HG03469 (cell line): ENCODE measurements around the gene ACLY.
A peak's percentile ranks its signal among the peaks of the same experiment; 100 is the strongest.
"Not testable (repeated sequence)": the region's sequence is repeated elsewhere in the genome, so short reads cannot be mapped to it uniquely, and the experiment has no call there.

Experiments used
- ATAC-seq: cut with Tn5 transposase; IDR thresholded peaks from one replicate; pipeline ENCODE4 v1.9.1; 2021; ENCODE audit warnings: mild to moderate bottlenecking, moderate library complexity, moderate number of reproducible peaks; ENCODE audit not compliant: unreplicated experiment

Gene ACLY

DNA sequence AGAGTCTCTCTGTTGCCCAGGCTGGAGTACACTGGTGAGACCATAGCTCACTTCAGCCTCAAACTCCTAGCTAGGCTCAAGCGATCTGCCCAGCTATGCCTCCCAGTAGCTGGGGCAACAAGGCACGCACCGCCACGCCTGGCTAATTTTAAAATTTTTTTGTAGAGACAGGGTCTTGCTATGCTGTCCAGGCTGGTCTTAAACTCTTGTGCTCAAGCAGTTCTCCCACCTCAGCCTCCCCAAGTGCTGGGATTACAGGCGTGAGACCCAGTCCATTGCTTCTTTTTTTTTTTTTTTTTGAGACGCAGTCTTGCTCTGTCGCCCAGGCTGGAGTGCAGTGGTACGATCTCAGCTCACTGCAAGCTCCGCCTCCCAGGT lies 44.5 kb downstream of the ACLY start:
- not testable (repeated sequence) for ATAC-seq

DNA sequence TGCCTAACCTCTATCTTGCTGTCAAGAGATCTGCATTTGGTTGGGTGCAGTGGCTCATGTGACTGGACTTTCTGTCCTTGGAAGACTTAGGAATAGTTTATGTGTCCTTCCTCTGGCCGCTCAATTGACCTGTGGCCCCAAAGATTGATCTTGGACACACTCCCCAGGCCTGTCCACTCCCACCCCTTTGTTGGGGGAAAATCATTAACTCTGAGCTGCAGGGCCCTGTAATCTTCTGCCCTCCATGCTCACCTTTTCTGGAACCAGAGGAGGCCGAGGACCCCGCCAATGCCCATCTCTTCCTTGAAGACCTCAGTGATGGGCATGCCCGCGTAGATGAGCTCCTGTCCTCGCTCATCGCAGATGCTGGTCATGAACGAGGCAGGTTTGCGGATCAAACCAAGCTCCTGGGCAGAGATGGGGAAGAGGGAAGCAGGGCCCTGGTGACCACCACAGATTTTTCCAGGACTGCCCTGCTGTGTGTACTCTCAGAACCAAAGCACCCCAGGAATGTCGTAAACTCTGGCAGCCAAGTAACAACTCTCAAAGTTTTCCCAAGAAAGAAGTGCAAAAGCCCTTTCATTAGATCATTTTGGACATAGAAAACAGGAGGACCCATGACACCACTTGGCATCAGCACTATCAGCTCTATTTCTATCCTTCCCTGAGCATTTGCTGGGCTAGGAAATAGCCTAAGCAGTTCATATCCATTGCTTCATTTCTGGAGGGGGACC lies 45.0 kb downstream of the ACLY start:
- no peak for ATAC-seq

DNA sequence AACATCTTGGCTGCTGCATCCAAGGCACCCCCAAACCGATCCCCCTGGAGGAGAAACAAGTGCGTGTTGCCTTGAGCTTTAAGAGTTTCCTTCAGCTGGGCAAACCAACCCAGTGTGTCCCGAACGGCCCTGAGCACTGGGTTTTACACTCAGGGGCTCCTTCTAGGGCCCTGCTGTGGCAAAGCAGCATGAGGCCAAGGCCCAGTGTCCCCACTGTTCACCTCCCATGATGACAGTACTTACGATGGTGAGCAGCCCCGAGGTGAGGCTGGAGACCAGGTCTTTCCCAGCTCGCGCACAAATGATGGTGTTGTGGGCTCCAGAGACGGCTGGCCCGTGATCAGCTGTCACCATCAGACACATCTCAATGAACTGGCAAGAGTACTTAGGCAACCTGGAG lies 47.0 kb downstream of the ACLY start:
- ATAC-seq: no peak

DNA sequence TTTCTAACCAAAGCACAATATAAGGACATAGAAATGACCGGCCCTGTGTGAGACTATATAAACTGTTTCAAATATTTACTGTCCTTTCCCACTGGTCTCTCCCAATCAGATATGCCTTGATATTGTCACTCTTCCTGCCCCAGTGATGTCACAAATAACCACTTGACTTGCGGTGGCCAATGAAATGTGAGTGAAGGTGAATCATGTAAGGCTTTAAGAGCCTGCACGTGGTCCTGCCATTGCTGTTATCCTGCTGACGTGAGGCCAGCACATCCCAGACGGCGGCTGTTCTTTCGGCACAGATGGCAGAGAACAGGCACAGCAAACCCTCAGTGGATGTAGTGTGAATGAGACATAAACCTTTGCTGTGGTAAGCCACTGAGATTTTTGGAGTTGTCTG lies 48.1 kb downstream of the ACLY start:
- no peak for ATAC-seq

DNA sequence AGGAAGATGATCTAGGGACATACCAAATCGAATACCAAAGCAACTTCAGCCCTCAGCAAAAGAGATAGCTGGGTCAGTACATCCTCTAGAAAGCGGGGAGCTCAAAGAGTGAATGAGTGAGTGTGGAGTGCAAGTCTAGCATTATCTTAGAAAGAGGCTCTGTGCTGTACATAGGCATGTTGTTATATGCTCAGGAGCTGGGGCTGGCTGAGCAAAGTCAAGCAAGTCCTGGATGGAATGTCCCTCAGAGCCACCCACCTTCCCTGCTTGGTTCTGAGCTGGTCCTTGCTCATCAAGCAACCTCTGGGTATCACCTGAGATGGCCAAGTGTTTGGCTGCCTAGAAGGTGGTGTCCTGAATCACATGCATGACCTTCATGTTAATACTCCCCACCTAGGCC lies 48.7 kb downstream of the ACLY start:
- ATAC-seq: no peak

DNA sequence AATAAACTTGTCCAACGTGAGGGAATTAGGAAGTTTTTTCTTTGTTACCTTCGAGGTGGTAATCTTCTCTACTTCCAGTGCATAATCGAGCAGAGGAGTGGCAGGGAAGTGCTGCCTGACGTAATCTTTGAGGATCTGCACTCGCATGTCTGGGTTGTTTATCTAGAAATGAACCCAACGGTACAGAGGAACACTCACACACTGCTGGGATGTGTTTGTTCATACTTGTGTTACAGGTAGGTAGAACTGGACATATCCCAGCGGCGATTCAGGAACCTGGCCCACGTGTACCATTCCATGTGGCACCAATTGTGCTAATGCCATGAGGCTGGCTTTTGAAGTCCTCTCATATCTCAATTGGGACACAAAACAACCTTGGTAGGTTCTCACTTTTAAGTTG lies 49.3 kb downstream of the ACLY start:
- ATAC-seq: no peak

DNA sequence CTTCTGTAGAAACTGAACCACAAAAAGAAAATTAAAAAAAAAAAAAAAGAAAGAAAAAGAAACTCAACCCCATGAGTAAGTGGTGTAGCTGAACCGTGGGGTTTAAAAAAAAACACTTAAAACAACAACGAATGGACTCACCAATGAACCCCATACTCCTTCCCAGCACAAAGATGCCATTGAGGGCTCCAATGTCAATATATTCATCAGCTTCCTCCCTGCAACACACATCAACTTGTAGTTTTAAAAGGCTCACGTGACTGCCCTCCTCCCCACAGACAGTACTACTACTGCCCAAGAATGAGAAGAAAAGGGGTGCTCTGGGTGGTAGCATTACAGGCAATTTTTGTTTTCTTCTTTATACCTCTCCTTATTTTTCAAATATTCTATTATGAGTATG lies 50.2 kb downstream of the ACLY start:
- ATAC-seq: no peak

DNA sequence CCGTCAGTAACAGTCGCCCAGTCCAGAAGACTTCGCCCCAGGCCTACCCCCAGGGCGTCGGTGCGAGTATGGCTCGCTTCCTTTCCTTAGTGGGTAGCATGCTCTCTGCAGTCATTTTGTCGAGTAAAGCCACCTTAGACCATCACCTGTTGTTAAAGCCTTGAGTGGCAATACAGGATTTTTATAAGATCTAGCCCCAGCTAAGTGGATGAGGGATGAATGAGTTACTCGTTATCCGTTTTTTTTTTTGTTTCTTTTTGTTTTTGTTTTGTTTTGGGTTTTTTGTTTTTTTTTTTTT lies 53.2 kb downstream of the ACLY start:
- no peak for ATAC-seq

DNA sequence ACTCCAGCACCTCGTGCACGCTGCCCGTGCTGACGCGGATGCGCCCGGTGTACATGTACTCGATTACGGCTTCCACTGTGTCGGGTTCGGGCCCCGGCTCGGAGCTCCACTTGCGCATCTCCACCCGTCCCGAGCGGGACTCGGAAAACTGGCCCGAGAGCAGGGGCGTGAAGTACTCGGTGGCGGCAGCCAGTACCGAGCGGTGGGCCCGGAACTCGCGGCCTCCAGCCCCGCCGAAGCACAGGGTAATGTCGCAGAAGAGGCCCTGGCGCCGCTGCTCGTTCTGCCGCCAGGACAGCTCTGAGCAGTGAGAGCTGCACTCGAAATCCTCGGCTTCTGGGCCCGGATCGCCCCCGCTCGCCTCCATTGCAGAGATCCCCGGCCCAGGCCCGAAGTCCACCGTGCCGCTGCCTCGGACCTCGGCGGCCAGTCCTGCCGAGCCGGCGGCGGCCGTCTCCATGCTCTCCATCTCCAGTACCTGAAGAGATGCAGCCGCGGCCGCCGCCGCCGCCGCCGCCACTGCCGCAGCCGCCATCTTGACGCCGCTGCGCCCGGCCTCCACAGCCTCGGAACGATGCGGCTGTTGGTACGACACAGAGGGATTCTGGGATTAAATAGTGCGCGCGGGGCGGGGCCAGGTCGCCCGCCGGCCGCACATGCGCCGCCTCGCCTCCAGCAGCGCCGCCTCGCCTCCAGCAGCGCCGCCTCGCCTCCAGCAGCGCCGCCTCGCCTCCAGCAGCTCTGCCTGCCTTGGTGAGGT lies 53.7 kb downstream of the ACLY start, which contains the start of gene KLHL11:
Gene KLHL11 (minus strand): TSS at position 588 of the 760 bp plus-strand sequence. CDS start 53 bp downstream, at position 535.
- ATAC-seq: peak; percentile 66

DNA sequence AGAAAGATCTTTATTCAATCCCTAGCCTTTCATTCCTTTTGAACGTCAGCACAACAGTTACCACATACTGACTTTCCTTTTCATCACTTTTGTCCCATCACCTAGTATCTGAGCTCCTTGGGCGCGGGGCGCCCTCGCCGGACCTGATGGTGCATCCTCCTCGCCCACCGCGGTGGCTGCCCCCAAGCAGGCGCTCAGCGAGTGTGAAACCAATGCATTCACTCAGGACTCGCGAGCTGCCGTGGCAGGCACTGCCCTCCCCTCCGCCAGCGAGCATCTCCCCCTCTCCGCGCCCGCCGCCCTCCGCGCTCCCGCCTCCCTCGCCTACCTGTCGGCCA lies 54.3 kb downstream of the ACLY start:
- ATAC-seq: peak; percentile 19

DNA sequence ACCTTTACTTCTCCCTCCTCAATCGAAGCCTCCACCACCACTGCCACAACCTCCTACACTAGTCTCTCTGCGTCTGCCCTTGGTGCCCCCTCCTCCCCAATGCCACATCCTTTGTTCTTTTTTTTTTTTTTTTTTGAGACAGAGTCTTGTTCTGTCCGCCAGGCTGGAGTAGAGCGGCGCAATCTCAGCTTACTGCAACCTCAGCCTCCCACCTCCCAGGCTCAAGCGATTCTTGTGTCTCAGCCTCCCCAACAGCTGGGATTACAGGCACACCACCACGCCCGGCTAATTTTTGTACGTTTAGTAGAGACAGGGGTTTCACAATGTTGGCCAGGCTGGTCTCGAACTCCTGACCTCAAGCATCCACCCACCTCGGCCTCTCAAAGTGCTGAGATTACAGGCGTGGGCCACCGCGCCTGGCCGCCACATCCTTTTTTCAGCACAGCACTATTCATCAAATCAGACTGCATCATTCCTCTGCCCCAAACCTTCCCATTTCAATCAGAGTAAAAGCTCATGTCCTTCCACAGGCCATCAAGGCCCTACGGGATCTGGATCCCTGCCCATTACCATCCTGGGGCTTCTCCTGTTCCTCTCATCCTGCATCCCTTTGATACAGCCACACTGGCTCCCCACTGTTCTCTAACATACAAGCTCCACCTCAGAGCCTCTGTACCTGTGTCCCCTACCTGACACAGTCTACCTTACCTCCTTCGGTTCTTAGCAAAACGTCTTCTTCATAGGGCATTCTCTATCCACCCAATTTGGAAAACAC lies 55.5 kb downstream of the ACLY start:
- no peak for ATAC-seq

DNA sequence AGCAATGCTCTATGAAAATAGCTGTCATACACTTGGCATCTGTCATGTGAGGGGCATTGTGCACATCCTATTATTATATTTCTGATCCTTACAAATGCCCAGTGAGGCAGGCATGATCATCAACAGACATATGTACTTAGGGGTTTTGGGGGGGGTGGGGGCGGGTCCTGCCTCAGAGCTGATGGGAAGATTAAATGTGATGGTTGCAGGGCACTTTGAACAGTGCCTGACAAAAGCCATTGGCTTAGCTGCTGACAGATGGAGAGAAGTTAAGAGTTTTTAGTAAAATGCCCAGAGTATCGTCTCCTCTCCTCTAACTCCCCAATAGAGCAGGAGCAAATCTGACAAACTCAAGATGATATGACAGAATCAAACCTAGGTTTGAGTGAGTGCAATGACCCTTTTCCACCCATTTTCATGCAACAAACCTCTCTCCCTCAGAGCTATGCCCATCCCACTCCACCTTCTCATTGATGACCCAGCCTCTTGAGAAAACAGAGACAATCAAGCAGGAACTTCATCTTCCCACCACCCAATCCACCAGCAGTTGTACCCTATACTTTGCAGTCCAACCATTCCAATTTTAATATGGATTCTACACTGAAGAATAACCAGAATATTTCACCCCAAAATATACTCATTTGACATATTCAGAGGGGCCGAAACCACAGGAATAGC lies 58.4 kb downstream of the ACLY start:
- ATAC-seq: no peak

DNA sequence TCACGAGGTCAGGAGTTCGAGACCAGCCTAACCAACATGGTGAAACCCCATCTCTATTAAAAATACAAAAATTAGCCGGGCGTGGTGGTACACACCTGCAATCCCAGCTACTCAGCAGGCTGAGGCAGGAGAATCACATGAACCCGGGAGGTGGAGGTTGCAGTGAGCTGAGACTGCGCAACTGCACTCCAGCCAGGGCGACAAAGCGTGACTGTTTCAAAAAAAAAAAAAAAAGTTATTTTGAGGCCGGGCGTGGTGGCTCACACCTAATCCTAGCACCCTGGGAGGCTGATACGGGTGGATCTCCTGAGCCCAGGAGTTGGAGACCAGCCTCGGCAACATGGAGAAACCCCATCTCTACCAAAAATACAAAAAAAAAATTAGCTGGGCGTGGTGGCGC lies 67.4 kb downstream of the ACLY start:
- not testable (repeated sequence) for ATAC-seq

DNA sequence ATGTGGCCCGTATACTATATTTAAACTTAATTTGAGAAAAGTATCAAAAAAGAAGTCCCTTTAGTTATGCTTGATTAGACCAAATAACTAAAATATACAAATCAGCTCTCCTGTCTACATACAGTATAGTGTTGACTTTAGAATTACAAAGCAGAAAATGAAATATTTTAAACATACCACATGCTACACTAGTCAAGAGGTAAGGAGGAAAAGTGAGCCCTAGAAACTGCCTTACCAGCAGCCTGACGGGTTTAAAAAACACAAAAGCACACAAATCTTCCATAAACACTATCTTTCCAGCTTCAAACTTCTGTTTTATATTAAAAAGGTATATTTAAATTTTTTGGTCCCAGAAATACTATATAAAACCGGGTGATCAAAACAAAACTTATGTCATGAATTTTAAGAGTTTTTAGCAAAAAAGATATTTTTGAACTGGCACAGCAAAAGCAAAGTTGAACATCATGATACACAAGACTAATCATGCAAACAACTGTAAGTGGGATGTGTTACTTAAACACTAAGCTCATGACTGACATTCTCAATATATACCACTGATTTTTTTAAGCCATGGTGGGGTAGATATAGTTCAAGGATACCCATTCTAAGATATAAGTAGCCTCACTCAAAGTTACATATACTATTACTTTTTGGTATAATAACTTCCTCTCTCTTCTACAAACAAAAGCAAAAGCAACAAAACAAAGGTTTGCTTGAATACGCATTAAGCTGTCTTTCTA lies 69.3 kb downstream of the ACLY start:
- no peak for ATAC-seq

DNA sequence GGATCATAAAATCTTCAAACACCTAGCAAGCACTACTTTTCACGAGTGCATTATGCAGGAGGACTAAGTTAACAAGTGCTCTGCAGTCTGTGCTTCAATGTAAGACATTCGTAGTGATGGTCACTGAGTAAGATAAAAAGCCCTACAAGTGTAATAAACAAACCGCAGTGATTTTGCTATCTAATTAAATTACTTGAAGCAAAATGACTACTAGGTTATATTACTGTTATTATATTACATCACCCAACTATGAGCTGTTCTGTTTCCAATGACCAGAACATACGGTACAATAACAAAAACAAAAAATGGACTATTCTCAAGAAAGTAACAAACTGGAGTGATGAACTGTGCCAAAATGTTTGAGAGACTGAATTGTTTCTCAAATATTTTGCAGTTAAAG lies 70.0 kb downstream of the ACLY start:
- ATAC-seq: no peak

DNA sequence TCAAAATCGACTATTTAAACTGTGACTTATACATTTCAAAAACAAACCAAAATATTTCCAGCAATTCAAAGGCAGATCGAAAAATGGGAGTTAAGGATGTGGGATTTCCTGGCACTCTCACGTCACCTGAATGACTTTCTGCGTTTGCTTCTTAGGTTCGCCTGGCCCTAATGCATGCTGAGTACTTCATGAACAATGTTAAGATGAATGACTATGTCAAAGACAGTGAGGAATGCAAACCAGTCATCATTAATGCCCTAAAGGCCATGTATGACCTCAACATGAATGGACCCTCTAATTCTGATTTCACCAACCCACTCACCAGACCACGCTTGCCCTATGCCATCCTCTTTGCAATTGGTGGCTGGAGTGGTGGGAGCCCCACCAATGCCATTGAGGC lies 73.8 kb downstream of the ACLY start:
- ATAC-seq: no peak

DNA sequence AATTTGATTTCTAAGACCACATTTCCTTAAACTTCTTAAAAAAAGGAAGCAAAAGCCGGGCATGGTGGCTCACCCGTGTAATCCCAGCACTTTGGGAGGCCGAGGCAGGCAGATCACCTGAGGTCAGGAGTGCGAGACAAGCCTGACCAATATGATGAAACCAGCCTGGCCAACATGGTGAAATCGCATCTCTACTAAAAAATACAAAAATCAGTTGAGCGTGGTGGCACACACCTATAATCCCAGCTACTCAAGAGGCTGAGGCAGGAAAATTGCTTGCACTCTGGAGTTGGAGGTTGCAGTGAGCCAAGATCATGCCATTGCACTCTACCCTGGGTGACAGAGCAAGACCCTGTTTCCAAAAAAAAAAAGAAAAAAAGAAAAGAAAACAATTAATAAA lies 78.0 kb downstream of the ACLY start:
- not testable (repeated sequence) for ATAC-seq

DNA sequence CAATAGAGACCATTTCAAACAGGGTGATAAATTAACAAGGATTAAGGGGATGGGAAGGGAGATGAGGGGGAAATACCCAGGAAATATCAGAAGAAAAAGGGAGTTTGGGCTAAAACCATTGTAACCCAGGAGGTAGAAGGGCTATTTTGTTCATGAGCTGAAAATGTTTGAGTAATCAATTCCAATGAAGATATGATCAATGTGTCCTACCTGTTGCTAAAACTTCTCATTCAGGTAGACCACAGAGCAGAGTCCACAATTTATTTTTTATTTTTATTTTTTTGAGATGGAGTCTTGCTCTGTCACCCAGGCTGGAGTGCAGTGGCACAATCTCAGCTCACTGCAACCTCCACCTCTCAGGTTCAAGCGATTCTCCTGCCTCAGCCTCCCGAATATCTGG lies 79.3 kb downstream of the ACLY start:
- not testable (repeated sequence) for ATAC-seq

DNA sequence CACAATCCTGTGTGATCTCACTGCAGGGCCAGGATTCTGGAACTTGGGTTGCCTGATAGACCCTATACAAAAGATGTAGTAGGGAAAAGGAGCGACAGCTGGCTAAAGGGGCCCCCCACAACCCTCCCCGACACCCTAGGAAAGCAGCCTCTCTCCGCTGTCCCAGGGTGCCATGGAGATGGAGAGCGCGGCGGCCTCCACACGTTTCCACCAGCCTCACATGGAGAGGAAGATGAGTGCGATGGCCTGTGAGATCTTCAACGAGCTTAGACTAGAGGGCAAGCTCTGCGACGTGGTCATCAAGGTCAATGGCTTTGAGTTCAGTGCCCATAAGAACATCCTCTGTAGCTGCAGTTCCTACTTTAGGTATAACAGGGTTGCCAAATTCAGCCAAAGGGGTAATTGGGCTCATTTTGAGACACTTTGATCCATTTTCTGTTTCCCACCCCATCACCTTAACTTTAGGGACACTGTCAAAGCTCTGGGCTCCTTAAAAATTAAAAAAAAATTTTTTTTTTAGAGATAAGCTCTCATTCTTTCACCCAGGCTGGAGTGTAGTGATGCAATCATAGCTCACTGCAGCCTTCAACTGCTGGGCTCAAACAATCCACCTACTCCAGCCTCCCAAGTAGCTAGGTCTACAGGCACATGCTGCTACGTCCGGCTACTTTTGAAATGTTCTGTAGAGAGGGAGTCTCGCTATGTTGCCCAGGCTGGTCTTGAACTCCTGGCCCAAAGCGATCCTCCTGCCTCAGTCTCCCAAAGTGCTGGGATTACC lies 80.8 kb downstream of the ACLY start, which contains the start of gene KLHL10:
Gene KLHL10 (plus strand): TSS at position 65 of the 778 bp plus-strand sequence. CDS start 108 bp downstream, at position 173.
- ATAC-seq: no peak
